GM10248 (cell line): ENCODE measurements around the gene ARHGDIA.

Source experiments
- CTCF ChIA-PET: fragments of 300-600 bp; sonication (Branson Sonifier 250); formaldehyde crosslinking; extraction: SDS; loops from one replicate; lab custom pipeline; 2021; ENCODE audit warnings: antibody characterized with exemption; lab: Yijun Ruan, JAX
- POLR2A ChIA-PET: fragments of 350-650 bp; sonication (Branson Sonifier 250); formaldehyde crosslinking; extraction: SDS; loops from one replicate; lab custom pipeline; 2020; ENCODE audit warnings: antibody characterized with exemption; lab: Yijun Ruan, JAX
- DNase-seq: peaks from one replicate; pipeline ENCODE4 v3.0.0; 2012; ENCODE audit errors: extremely low spot score
- CTCF ChIP-seq: IDR thresholded peaks from 2 replicates; pipeline ENCODE4 v1.5.1; 2012; ENCODE audit warnings: mild to moderate bottlenecking, low read depth; ENCODE audit errors: extremely low read depth, missing control alignments, control extremely low read depth

ARHGDIA gene

GRCh38 chr17:81819708-81820107 is 51.4 kb downstream of the ARHGDIA start:
- POLR2A ChIA-PET: no interaction called here
- DNase-seq: no peak
- CTCF ChIA-PET: no interaction called here
- no peak for TF ChIP-seq CTCF

- ChIA-PET POLR2A (no interaction called here), CTCF (no interaction called here)
- TF ChIP-seq CTCF: no peak
- no peak for DNase-seq
These were observed 53.4 kb downstream of the ARHGDIA start for GRCh38 chr17:81817758-81818147.
